Activated CD8-positive, alpha-beta memory T cell treated with anti-CD3 and anti-CD28 coated beads for 1 hour (primary cell): ENCODE data around the gene DCLK1.

Source experiments
- DNase-seq, 2 donors: peaks; one replicate each; pipeline ENCODE4 v3.0.0-alpha.2; 2020; ENCODE audit warnings: low read depth in 1 of 2; ENCODE audit errors: extremely low read depth in 1 of 2

The DCLK1 gene

GRCh38 chr13:36131222-36131930 is at the start of gene DCLK1:
TSS of gene DCLK1 (minus strand) at chr13:36131382.
- no peak for DNase-seq

DNA sequence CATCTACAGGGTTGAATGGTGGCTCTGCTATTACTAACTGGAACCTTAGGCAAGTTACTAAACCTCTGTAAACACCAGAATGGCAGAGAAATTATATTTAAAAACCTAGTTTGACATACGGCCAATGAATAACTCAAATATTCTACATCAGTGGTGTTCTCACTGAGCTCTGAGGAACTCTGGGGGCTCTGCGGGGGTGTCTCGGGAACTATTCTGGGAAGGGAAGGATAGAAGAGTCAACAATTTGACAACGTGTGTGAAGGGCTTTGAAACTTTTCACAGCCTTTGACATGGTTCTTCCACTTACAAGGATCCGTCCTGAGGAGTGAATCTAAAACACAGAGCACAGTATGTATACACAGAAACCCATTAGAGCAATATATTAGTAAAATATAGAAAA is 44.4 kb upstream of the DCLK1 start:
- DNase-seq: no peak

GRCh38 chr13:36174923-36175322 is 43.7 kb upstream of the DCLK1 start:
- no peak for DNase-seq

DNA sequence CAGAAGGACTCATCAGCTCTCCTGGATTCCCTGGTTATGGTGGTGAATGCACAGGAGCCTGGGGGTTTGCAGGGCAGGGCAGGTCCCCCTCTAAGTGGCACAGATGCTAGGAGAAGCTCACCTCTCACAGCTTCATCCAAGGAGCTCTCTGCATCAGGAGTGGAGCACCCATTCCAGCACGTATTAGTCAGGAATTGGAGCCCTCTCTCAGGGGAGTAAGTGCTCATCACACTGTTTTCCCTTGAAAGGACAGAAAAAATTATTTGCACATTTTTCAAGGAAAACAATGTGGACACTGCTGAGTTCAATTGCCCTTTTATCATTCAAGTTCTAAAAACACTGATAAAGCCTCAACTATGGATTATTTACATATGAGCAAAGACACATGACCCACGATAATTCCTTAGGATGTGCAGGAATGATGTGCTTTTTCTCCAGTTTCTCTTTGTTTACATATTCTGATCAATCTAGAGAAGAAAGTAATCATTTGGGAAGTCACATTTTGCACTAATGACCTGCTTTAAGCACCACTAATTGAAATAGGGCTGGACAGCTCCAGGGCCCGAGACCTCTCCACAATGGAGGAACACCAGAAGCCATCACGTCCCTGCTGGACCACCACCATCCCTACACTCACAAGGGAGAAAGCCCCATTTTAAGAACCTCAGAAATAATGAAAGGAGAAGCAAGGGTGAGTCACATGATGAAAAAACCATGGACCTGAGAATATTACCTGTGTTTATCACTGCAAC is 42.6 kb upstream of the DCLK1 start:
- DNase-seq: no peak

GRCh38 chr13:36166046-36166445 is 34.9 kb upstream of the DCLK1 start:
- no peak for DNase-seq

DNA sequence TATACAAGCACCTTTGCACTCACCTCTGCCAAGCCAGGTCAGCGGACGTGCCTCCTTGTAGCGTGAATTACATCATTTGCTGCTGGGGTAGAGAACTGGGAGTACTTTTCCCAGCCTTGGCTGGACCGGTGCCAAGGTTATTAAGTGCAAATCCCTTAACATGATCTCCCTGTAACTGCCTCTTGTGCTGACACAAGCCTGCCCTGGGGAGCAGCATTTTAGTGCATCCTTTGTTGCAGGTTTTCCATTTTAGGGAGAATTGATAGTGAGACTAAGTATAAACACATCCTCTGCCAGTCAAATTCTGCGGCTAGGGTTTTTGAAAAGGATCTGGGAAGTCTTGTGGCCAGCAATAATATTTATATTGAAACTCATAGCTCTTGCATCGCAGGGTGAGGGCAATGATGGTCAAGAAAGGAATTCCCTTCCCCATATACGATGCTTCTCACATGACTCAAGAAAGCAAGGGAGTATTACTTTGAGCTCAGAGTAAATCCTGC is 32.7 kb upstream of the DCLK1 start:
- DNase-seq: no peak

- DNase-seq: no peak
Observed at GRCh38 chr13:36163286-36163685, 32.1 kb upstream of the DCLK1 start.

DNA sequence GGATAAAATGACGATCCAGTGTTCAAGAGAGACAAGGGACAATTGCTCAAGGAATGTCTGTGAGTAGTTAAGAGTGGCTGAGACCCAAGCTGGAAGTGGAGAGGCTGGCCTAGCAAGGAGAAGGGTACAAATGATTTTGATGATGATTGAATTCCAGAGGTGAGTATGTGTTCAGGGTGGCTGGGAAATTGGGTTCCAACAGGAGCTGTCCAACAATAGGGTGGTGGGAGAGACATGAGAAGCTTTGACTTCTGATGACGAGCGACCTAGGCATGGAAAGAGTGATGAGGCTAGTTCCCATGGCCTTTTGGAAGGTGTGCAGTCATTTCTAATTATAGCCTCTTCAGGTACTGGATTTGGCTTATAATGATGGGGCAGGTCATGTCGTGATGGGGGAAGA is 29.1 kb upstream of the DCLK1 start:
- DNase-seq: no peak

GRCh38 chr13:36158611-36159010 is 27.4 kb upstream of the DCLK1 start:
- no peak for DNase-seq

GRCh38 chr13:36157480-36157879 is 26.3 kb upstream of the DCLK1 start:
- no peak for DNase-seq

DNA sequence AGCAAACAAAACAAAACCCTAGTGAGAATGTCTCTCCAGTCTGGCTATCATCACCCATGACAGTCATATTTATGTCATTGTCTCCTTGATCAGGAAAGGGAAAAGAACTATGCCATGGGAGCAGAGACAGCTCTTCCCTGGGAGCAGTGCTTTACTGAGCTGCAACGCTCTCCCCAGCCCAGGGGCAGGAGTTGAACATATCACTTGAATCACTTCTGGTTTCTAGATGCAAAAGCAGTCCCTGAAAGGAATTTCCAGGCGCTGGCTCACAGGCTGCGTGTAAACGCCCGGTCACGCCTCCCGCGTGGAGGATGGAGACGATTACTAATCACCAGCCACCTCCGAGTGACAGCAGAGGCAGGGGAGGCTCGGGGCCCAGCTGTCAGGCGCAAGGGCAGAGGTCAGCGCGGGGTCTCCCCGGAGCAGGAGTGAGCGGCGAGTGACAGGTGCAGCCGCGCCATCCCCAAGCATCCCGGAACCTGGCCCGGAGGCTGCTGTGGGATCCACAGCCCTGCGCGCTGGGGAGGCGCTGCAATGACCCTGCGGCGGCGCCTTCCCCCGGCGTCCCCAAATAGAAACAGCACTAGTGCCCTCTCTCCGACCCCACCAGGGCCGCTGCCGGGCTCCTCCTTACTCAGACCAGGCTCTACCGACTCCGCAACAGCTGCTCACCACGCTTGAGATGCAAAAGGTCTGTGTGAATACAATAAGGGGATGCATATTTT is 23.5 kb upstream of the DCLK1 start:
- DNase-seq: no peak

- DNase-seq: no peak
Observed at GRCh38 chr13:36151591-36151990, 20.4 kb upstream of the DCLK1 start.

- DNase-seq: no peak
Observed at GRCh38 chr13:36148446-36148845, 17.3 kb upstream of the DCLK1 start.

DNA sequence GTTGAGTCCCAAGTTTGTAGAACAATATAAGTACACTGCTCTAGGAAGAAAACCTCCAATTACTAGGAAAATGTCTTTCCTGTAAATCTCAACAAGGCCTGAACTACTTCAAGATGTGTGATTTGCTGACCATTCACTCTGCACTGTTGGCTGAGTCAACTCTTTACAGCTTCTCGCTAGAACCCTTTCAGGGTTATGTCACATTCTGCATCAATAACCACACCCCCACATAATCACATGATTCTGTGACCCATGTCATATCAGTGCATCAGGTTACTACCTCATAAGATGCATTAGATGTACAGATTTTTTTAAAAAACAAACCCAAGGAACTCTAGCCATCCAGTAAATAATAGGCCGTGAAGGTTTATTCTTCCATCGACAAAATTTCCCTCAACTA is 16.1 kb upstream of the DCLK1 start:
- DNase-seq: no peak

GRCh38 chr13:36146511-36147269 is 15.5 kb upstream of the DCLK1 start:
- no peak for DNase-seq

DNA sequence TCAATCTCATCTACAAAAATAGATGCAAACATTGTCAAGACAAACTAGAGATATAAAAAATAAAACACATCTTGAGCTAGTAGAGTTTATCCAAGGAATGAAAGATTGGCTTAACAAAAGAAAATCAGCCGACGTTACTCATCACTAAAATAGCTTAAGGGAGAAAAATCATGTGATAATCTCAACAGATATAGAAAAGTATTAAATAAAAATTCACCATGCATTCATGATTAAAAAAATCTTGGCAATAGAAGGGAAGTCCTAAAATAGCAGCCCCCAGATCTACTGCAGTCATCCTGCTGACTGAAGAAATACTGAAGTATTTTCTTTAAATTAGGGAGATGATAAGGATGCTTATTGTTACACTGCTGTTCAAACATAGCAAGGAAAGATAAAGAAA is 12.6 kb upstream of the DCLK1 start:
- DNase-seq: no peak

DNA sequence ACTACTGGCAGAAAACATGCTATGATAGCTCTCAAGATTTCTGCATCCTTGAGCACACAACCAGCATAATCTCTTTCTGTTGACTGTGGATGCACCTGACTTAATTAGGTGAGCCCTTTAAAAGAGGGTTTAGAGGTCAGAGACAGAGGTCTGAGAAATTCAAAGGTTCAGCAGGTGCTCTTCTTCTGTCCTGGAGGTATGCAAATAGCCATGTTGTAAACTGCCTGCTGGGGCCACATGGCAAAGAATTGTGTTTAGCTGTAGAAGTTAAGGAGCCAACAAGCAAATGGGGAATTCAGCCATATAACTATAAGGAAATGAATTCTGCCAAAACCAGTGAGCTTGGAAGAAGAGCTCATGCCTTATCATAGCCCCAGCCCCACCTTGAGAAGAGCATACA is 11.6 kb upstream of the DCLK1 start:
- no peak for DNase-seq

- DNase-seq: no peak
Observed at GRCh38 chr13:36135876-36136275, 4.7 kb upstream of the DCLK1 start.

GRCh38 chr13:36134632-36135031 is 3.5 kb upstream of the DCLK1 start:
- no peak for DNase-seq

DNA sequence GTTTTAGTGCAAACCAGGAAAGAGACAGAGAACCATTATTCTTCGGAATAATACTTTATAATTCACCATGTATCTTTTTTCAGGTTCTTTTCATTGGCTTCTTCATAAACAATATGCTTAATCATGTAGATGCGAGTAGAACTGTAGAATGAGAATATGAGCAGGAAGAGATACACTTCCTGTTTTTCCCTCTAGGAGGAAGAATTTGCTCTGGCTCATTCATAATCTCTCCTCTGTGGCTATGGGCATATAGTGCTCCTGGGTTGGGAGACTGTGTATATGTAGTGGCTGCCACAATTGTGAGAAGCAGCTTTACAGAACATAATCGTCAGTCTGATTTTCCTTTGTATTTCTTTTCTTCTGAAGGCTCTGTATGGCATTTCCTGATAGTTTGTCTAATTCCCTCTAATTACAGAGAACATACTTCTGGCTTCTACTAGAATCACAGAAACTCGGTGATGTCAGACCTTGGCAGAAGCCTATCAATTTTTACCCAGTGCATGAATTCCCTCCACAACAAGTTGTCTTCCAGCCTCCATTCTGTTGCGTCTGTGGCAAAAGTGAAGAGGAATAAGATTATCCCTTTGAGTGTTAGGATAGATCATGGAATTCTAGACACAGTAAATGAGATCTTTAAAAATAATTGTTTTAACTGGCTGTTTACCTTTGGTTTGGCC is 2.9 kb upstream of the DCLK1 start:
- no peak for DNase-seq
